HCT116 (cell line): ENCODE measurements around the gene HBE1.
"Not testable (repeated sequence)": the region's sequence is repeated elsewhere in the genome, so short reads cannot be mapped to it uniquely, and the experiment has no call there.

Source experiments
- CTCF ChIP-seq, 3 experiments: fragments of 200-600 bp in 1 of 3; sonication (generic) in 1 of 3; IDR thresholded peaks in 2 of 3; conservative IDR thresholded peaks in 1 of 3; 2 replicates each; pipeline ENCODE4 v1.5.1; 2012 to 2017; ENCODE audit warnings: low read depth in 2 of 3, low read length in 2 of 3, antibody characterized with exemption in 1 of 3, borderline replicate concordance in 1 of 3, control low read depth in 1 of 3, mild to moderate bottlenecking in 1 of 3, mixed read lengths in 1 of 3, mixed run types in 1 of 3, moderate library complexity in 1 of 3; ENCODE audit not compliant: insufficient read depth in 1 of 3
- EZH2 ChIP-seq: fragments of 200-600 bp; sonication (generic); IDR thresholded peaks from 2 replicates; pipeline ENCODE4 v1.6.1; 2017; ENCODE audit warnings: antibody characterized with exemption, mixed run types
- POLR2A ChIP-seq: IDR thresholded peaks from 2 replicates; pipeline ENCODE4 v1.7.0; 2011; ENCODE audit warnings: borderline replicate concordance; ENCODE audit not compliant: insufficient read depth, insufficient read length; ENCODE audit errors: extremely low read depth
- POLR2AphosphoS5 ChIP-seq: IDR thresholded peaks from 2 replicates; pipeline ENCODE4 v1.6.1; 2011; ENCODE audit warnings: mild to moderate bottlenecking, low read depth, low read length, moderate library complexity
- REST ChIP-seq: IDR thresholded peaks from 2 replicates; pipeline ENCODE4 v1.6.1; 2012; ENCODE audit warnings: low read depth
- ZFX ChIP-seq: fragments of 450-650 bp; IDR thresholded peaks from 2 replicates; pipeline ENCODE4 v1.6.1; 2017
- TF ChIP-seq, protein P1 (sequence below): IDR thresholded peaks from 2 replicates; pipeline ENCODE4 v1.6.1; 2012

DNA sequence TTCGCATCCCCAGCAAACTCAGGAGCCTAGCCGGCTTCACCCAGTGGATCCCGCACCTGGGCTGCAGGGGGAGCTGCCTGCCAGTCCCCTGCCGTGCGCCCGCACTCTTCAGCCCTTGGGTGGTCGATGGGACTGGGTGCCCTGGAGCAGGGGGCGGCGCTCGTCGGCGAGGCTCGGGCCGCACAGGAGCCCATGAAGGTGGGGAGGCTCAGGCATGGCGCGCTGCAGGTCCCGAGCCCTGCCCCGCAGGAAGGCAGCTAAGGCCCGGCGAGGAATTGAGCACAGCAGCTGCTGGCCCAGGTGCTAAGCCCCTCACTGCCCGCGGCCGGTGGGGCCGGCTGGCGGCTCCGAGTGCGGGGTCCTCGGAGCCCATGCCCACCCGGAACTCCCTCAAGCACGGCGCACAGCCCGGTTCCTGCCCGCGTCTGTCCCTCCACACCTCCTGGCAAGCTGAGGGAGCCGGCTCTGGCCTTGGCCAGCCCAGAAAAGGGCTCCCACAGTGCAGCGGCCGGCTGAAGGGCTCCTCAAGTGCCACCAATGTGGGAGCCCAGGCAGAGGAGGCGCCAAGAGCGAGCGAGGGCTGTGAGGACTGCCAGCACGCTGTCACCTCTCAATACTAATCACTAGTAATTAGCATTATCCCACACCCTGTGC, 24.7 kb upstream of the HBE1 start:
- TF ChIP-seq CTCF (IDR thresholded peaks at IDR 0.05 in 2 of 3, conservative IDR thresholded peaks at IDR 0.05 in 1 of 3; ENCODE audit: borderline replicate concordance in 1 of 3, insufficient read depth in 1 of 3, low read depth in 2 of 3, low read length in 2 of 3); POLR2AphosphoS5; EZH2; ZFX; REST; POLR2A: not testable (repeated sequence)
- TF ChIP-seq, protein P1, sequence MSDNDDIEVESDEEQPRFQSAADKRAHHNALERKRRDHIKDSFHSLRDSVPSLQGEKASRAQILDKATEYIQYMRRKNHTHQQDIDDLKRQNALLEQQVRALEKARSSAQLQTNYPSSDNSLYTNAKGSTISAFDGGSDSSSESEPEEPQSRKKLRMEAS, result not testable (repeated sequence)
